AG10803 (cell line): ENCODE data around the gene HOXD12.
A peak's percentile ranks its signal among the peaks of the same experiment; 100 is the strongest.

Experiments
- DNase-seq: peaks from one replicate; pipeline ENCODE4 v3.0.0; 2010; ENCODE audit warnings: low read depth
- H3K4me3 ChIP-seq: 2 replicates; pipeline ENCODE4 v1.5.1; 2011; ENCODE audit warnings: mild to moderate bottlenecking, low read length, control low read depth
- TF ChIP-seq, protein P1 (sequence below): conservative IDR thresholded peaks from 2 replicates; pipeline ENCODE4 v1.5.1; 2011; ENCODE audit warnings: mild to moderate bottlenecking, low read length, control low read depth, inconsistent platforms

Gene HOXD12

GRCh38 chr2:176121190-176122051 lies 21.8 kb downstream of the HOXD12 start:
- TF ChIP-seq, protein P1, sequence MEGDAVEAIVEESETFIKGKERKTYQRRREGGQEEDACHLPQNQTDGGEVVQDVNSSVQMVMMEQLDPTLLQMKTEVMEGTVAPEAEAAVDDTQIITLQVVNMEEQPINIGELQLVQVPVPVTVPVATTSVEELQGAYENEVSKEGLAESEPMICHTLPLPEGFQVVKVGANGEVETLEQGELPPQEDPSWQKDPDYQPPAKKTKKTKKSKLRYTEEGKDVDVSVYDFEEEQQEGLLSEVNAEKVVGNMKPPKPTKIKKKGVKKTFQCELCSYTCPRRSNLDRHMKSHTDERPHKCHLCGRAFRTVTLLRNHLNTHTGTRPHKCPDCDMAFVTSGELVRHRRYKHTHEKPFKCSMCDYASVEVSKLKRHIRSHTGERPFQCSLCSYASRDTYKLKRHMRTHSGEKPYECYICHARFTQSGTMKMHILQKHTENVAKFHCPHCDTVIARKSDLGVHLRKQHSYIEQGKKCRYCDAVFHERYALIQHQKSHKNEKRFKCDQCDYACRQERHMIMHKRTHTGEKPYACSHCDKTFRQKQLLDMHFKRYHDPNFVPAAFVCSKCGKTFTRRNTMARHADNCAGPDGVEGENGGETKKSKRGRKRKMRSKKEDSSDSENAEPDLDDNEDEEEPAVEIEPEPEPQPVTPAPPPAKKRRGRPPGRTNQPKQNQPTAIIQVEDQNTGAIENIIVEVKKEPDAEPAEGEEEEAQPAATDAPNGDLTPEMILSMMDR, result no peak
- no peak overlapping the region for H3K4me3 ChIP-seq
- no peak for DNase-seq

GRCh38 chr2:176122052-176122682 lies 22.6 kb downstream of the HOXD12 start:
- TF ChIP-seq, protein P1, result no peak
- DNase-seq, result no peak
- peak overlapping the region; percentile 66 for H3K4me3 ChIP-seq

DNA sequence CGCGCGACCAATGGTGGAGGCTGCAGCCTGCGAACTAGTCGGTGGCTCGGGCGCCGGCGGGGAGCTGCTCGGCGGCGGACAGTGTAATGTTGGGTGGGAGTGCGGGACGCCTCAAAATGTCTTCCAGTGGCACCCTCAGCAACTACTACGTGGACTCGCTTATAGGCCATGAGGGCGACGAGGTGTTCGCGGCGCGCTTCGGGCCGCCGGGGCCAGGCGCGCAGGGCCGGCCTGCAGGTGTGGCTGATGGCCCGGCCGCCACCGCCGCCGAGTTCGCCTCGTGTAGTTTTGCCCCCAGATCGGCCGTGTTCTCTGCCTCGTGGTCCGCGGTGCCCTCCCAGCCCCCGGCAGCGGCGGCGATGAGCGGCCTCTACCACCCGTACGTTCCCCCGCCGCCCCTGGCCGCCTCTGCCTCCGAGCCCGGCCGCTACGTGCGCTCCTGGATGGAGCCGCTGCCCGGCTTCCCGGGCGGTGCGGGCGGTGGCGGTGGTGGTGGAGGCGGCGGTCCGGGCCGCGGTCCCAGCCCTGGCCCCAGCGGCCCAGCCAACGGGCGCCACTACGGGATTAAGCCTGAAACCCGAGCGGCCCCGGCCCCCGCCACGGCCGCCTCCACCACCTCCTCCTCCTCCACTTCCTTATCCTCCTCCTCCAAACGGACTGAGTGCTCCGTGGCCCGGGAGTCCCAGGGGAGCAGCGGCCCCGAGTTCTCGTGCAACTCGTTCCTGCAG lies 23.3 kb downstream of the HOXD12 start, which contains the start of gene HOXD9:
Gene HOXD9 (plus strand): TSS at position 37 of the 728 bp plus-strand sequence. CDS start 50 bp downstream, at position 87.
- peak within 1 kb of the TSS; percentile 66 for H3K4me3 ChIP-seq
- TF ChIP-seq, protein P1, result no peak
- DNase-seq, result peak; percentile 84

DNA sequence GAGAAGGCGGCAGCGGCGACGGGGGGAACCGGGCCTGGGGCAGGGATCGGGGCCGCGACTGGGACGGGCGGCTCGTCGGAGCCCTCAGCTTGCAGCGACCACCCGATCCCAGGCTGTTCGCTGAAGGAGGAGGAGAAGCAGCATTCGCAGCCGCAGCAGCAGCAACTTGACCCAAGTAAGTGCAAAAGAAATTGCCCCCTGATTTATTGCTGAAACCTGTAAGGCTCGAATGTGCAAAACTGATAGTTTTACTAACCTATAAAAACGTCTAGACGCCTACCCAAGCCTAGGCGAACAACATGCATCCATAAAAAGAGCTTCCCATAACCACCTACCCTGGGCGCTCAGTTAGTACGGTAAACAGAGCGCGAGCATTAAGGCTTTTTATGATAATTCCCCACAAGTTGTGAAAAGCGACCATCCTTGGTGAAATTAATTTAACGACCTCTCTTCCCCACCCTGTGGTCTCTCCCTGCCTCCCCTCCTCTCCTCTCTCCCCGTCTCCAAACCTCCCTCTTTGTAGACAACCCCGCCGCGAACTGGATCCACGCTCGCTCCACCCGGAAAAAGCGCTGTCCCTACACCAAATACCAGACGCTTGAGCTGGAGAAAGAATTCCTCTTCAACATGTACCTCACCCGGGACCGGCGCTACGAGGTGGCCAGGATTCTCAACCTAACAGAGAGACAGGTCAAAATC lies 24.0 kb downstream of the HOXD12 start:
- no peak for DNase-seq
- peak overlapping the region; percentile 66 for H3K4me3 ChIP-seq
- TF ChIP-seq, protein P1, result no peak

DNA sequence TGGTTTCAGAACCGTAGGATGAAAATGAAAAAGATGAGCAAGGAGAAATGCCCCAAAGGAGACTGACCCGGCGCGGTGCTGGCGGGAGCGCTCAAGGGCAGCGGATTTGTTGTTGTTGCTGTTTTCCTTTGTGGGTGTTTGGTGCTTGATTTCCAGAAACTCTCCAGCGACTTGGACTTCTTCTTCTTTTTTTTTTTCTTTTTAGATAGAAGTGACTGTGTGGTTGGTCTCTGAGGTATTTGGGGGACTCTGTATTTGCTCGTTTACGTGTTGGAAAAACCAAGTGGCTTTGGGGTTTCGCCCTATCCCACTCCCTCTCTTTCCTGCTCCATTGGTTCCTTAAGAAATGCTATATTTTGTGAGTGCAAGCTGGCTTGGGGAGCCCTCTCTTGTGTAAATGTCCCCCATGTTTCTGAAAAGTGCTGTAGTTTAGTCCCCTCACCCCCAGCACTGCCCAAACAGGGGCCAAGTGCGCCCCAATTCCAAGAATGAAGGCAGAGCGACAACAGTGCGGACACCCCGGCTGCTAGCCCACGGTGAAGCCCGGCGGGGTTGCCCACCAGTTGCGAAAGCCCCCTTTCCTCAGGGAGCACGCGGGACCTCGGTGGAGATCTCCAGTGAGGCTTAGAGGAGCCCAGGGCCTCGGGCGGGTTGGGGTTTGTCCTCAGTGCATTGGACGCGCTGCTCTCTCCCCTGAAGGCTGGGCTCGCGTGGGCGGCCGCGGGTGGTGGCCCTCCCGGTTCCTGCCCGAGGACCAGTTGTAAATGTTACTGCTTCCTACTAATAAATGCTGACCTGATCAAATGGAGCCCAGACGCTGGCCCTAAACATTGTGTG lies 24.7 kb downstream of the HOXD12 start:
- TF ChIP-seq, protein P1, result no peak
- H3K4me3 ChIP-seq, result no peak overlapping the region; the same call in 1 of the 2 replicates
- DNase-seq, result no peak
